SK-N-SH (cell line): ENCODE measurements around the gene KRTAP10-1. TPM values are rescaled to one million over a fixed set of nuclear protein-coding genes. Genes with fewer than 3 reads are reported as not detected.

Experiments used
- CTCF ChIA-PET: fragments of 300-600, 350-600 bp; formaldehyde crosslinking; extraction: SDS; loops from one replicate; lab custom pipeline; 2021; lab: Yijun Ruan, JAX
- POLR2A ChIA-PET: fragments of 350-600 bp; sonication (Branson Sonifier 250); formaldehyde crosslinking; extraction: SDS; loops from one replicate; lab custom pipeline; 2020; ENCODE audit warnings: antibody characterized with exemption, inconsistent platforms; lab: Yijun Ruan, JAX
- DNase-seq: peaks from one replicate; pipeline ENCODE4 v3.0.0; 2012
- H2AFZ ChIP-seq: fragments of 200-600 bp; sonication (generic); 2 replicates; pipeline ENCODE4 v1.8.1; 2016; ENCODE audit warnings: antibody characterized with exemption, mild to moderate bottlenecking, low read depth
- H3F3A ChIP-seq: fragments of 200-600 bp; sonication (generic); replicated peaks from 2 replicates; pipeline ENCODE3; 2016; ENCODE audit warnings: antibody characterized with exemption, mild to moderate bottlenecking; ENCODE audit not compliant: insufficient read depth
- H3K27ac ChIP-seq, 2 experiments: fragments of 200-500 bp in 1 of 2; fragments of 200-600 bp in 1 of 2; sonication (Bioruptor generic) in 1 of 2; sonication (generic), shearing (Covaris generic) in 1 of 2; 2 replicates each; pipeline versions ENCODE4 v1.5.1 to v1.6.1; 2014 to 2016; ENCODE audit warnings: low read depth in 2 of 2, inconsistent platforms in 1 of 2, low read length in 1 of 2, mild to moderate bottlenecking in 1 of 2, mixed read lengths in 1 of 2
- H3K27me3 ChIP-seq: fragments of 200-600 bp; sonication (generic), shearing (Covaris generic); 2 replicates; pipeline ENCODE4 v1.6.1; 2016; ENCODE audit warnings: mixed run types; ENCODE audit not compliant: insufficient read depth
- H3K36me3 ChIP-seq, 2 experiments: fragments of 200-500 bp in 1 of 2; fragments of 200-600 bp in 1 of 2; sonication (Bioruptor generic) in 1 of 2; sonication (generic) in 1 of 2; replicated peaks in 1 of 2; 2 replicates each; pipeline versions ENCODE3 to v1.5.1; 2014 to 2016; ENCODE audit warnings: low read length in 1 of 2, mild to moderate bottlenecking in 1 of 2; ENCODE audit not compliant: insufficient read depth in 2 of 2, control insufficient read depth in 1 of 2
- H3K4me1 ChIP-seq, 2 experiments: fragments of 200-500 bp in 1 of 2; fragments of 200-600 bp in 1 of 2; sonication (Bioruptor generic) in 1 of 2; sonication (generic), shearing (Covaris generic) in 1 of 2; 2 replicates each; pipeline versions ENCODE4 v1.5.1 to v1.6.1; 2014 to 2016; ENCODE audit warnings: low read depth in 1 of 2, low read length in 1 of 2, mixed run types in 1 of 2; ENCODE audit not compliant: insufficient read depth in 2 of 2, control insufficient read depth in 1 of 2
- H3K4me2 ChIP-seq: fragments of 200-600 bp; sonication (generic), shearing (Covaris generic); 2 replicates; pipeline ENCODE4 v1.6.1; 2017; ENCODE audit warnings: mixed run types
- H3K4me3 ChIP-seq, 2 experiments: fragments of 200-500 bp in 1 of 2; fragments of 200-600 bp in 1 of 2; sonication (Bioruptor generic) in 1 of 2; sonication (generic), shearing (Covaris generic) in 1 of 2; 2 replicates each; pipeline versions ENCODE4 v1.5.1 to v1.8.1; 2014 to 2016; ENCODE audit warnings: low read depth in 2 of 2, inconsistent platforms in 1 of 2, low read length in 1 of 2, mild to moderate bottlenecking in 1 of 2, mixed read lengths in 1 of 2, moderate library complexity in 1 of 2
- H3K79me2 ChIP-seq: fragments of 200-600 bp; sonication (generic); 2 replicates; pipeline ENCODE4 v1.8.1; 2017; ENCODE audit warnings: mild to moderate bottlenecking; ENCODE audit not compliant: insufficient read depth
- H3K9ac ChIP-seq: fragments of 200-600 bp; sonication (generic); 2 replicates; pipeline ENCODE4 v1.6.1; 2017; ENCODE audit warnings: mixed run types
- H3K9me2 ChIP-seq: fragments of 200-600 bp; sonication (generic); 2 replicates; pipeline ENCODE4 v1.6.1; 2017; ENCODE audit warnings: mixed run types
- H3K9me3 ChIP-seq: fragments of 200-600 bp; sonication (generic); 2 replicates; pipeline ENCODE4 v1.6.1; 2017; ENCODE audit warnings: mixed run types, mild to moderate bottlenecking, moderate library complexity
- H4K20me1 ChIP-seq: fragments of 200-600 bp; sonication (generic); 2 replicates; pipeline ENCODE4 v1.6.1; 2017; ENCODE audit warnings: mild to moderate bottlenecking, mixed run types; ENCODE audit not compliant: insufficient read depth
- EZH2phosphoT487 ChIP-seq: fragments of 200-600 bp; sonication (generic); IDR thresholded peaks from 2 replicates; pipeline ENCODE4 v1.6.1; 2017; ENCODE audit warnings: low read depth, mixed run types, mild to moderate bottlenecking, antibody characterized with exemption, moderate library complexity, borderline replicate concordance
- FOXM1 ChIP-seq: IDR thresholded peaks from 2 replicates; pipeline ENCODE4 v1.4.0; 2012; ENCODE audit warnings: low read depth, mild to moderate bottlenecking
- GABPA ChIP-seq: IDR thresholded peaks from 2 replicates; pipeline ENCODE4 v1.4.0; 2012; ENCODE audit warnings: low read depth, mild to moderate bottlenecking
- GATA2 ChIP-seq: sonication (generic); formaldehyde crosslinking; IDR thresholded peaks from 2 replicates; pipeline ENCODE4 v1.5.0; 2020; ENCODE audit warnings: mild to moderate bottlenecking, missing genetic modification reagents
- MXI1 ChIP-seq: IDR thresholded peaks from 2 replicates; pipeline ENCODE4 v1.6.1; 2012; ENCODE audit warnings: mild to moderate bottlenecking, low read depth, low read length, improper control_type of control experiment
- RAD21 ChIP-seq: IDR thresholded peaks from 2 replicates; pipeline ENCODE4 v1.6.1; 2012; ENCODE audit warnings: mild to moderate bottlenecking, low read length
- RFX5 ChIP-seq: IDR thresholded peaks from 2 replicates; pipeline ENCODE4 v1.6.1; 2012; ENCODE audit warnings: mild to moderate bottlenecking, improper control_type of control experiment, low read length
- RXRA ChIP-seq: IDR thresholded peaks from 2 replicates; pipeline ENCODE4 v1.4.0; 2012; ENCODE audit warnings: low read depth, mild to moderate bottlenecking, borderline replicate concordance
- SMC3 ChIP-seq: IDR thresholded peaks from 2 replicates; pipeline ENCODE4 v1.6.1; 2012; ENCODE audit warnings: low read depth, low read length, improper control_type of control experiment
- USF2 ChIP-seq: fragments of 150-350 bp; IDR thresholded peaks from 2 replicates; pipeline ENCODE4 v1.6.1; 2017; ENCODE audit warnings: antibody characterized with exemption, low read length, low read depth, borderline replicate concordance
- YY1 ChIP-seq: IDR thresholded peaks from 2 replicates; pipeline ENCODE4 v1.4.0; 2012; ENCODE audit warnings: low read depth, mild to moderate bottlenecking
- WGBS: methylation state at CpG from one replicate; pipeline ENCODE4 v1.1.6; 2017; ENCODE audit warnings: low lambda C conversion rate; 5-methylcytosine and 5-hydroxymethylcytosine counted together
- polyA plus RNA-seq, 3 experiments: library from polyadenylated mRNA; depleted of rRNA; stranded (reverse); fragments of >200 nt; gene quantifications; 2 replicates each; pipeline ENCODE4 v1.2.3, GENCODE V29; 2012
- TF ChIP-seq, protein P1 (sequence below): fragments of 200-600 bp; sonication (generic); IDR thresholded peaks from 2 replicates; pipeline ENCODE4 v1.6.1; 2017; ENCODE audit warnings: antibody characterized with exemption, mild to moderate bottlenecking, moderate library complexity
- TF ChIP-seq, protein P2 (sequence below): IDR thresholded peaks from 2 replicates; pipeline ENCODE4; 2012

Gene KRTAP10-1
- polyA plus RNA-seq, 1 of the 3 experiments (the other 2 are of a cell fraction) = not detected

DNA sequence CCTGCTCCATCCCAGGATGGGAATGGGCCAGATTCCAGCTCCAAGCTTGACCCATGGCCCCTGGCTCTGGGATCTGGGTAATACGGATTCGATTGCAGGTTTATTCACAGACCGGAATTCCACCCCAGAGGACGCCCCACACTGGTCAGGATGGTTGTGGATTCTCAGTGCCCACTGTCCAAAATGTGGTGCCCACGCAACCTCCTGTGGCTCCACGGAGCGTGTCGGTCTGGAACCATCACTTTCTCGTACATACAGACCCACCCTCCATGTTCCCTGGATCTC, 31.6 kb downstream of the KRTAP10-1 start:
- 92% methylated on average over 7 of the region's 9 CpGs for WGBS
- no peak overlapping the region for H3K4me3 ChIP-seq
- H3K27ac ChIP-seq = no peak overlapping the region
- H3F3A ChIP-seq = no peaks in the 10 kb centered on the region
- H3K4me1 ChIP-seq = no peaks in the 10 kb centered on the region; a peak in 1 of 4 replicates
- H3K9me3 ChIP-seq = no peaks in the 10 kb centered on the region
- H3K4me2 ChIP-seq = no peak overlapping the region
- H2AFZ ChIP-seq = no peak overlapping the region
- TF ChIP-seq RFX5 (no peak), EZH2phosphoT487 (no peak), MXI1 (no peak)
- CTCF ChIA-PET = interaction anchor here (1.1 kb wide), 1 partner anchor 18 kb away, joined by 4 read pairs; no protein-coding TSS in a partner anchor
- H4K20me1 ChIP-seq = no peaks in the 10 kb centered on the region
- 0 out of 2 replicates have a peak, but pooled peaks cover 9% of the 10 kb centered on the region for H3K27me3 ChIP-seq
- POLR2A ChIA-PET = no interaction called here
- no peak overlapping the region for H3K9ac ChIP-seq
- no peak for DNase-seq
- no peaks in the 10 kb centered on the region for H3K79me2 ChIP-seq
- H3K9me2 ChIP-seq = no peaks in the 10 kb centered on the region
- H3K36me3 ChIP-seq = no peaks in the 10 kb centered on the region

- DNase-seq = no peak
These were observed 32.1 kb downstream of the KRTAP10-1 start for GRCh38 chr21:44507673-44508425.

More at GRCh38 chr21:44507673-44508425, 32.1 kb downstream of the KRTAP10-1 start:
- 0 out of 2 replicates have a peak, but pooled peaks cover 9% of the 10 kb centered on the region for H3K27me3 ChIP-seq
- WGBS = 66% methylated on average over 24 of the region's 26 CpGs
- no peak overlapping the region for H3K9ac ChIP-seq
- no peak overlapping the region for H3K4me3 ChIP-seq
- no peaks in the 10 kb centered on the region for H3K36me3 ChIP-seq
- no peaks in the 10 kb centered on the region for H3K79me2 ChIP-seq
- H3K27ac ChIP-seq = no peak overlapping the region
- no peaks in the 10 kb centered on the region; a peak in 1 of 4 replicates for H3K4me1 ChIP-seq
- H2AFZ ChIP-seq = no peak overlapping the region
- no peaks in the 10 kb centered on the region for H3K9me3 ChIP-seq
- ChIA-PET POLR2A (no interaction called here), CTCF (interaction anchor here (1.1 kb wide), 1 partner anchor 17 kb away, joined by 4 read pairs; no protein-coding TSS in a partner anchor)
- no peaks in the 10 kb centered on the region for H3F3A ChIP-seq
- no peak overlapping the region for H3K4me2 ChIP-seq
- no peaks in the 10 kb centered on the region for H3K9me2 ChIP-seq
- H4K20me1 ChIP-seq = no peaks in the 10 kb centered on the region
- TF ChIP-seq EZH2phosphoT487 (no peak), GATA2 (CRISPR knock-in tag) (no peak), SMC3 (no peak), FOXM1 (no peak), GABPA (no peak), YY1 (no peak), USF2 (no peak), RXRA (no peak), RAD21 (no peak)
- TF ChIP-seq, protein P1, sequence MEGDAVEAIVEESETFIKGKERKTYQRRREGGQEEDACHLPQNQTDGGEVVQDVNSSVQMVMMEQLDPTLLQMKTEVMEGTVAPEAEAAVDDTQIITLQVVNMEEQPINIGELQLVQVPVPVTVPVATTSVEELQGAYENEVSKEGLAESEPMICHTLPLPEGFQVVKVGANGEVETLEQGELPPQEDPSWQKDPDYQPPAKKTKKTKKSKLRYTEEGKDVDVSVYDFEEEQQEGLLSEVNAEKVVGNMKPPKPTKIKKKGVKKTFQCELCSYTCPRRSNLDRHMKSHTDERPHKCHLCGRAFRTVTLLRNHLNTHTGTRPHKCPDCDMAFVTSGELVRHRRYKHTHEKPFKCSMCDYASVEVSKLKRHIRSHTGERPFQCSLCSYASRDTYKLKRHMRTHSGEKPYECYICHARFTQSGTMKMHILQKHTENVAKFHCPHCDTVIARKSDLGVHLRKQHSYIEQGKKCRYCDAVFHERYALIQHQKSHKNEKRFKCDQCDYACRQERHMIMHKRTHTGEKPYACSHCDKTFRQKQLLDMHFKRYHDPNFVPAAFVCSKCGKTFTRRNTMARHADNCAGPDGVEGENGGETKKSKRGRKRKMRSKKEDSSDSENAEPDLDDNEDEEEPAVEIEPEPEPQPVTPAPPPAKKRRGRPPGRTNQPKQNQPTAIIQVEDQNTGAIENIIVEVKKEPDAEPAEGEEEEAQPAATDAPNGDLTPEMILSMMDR = no peak
- TF ChIP-seq, protein P2, sequence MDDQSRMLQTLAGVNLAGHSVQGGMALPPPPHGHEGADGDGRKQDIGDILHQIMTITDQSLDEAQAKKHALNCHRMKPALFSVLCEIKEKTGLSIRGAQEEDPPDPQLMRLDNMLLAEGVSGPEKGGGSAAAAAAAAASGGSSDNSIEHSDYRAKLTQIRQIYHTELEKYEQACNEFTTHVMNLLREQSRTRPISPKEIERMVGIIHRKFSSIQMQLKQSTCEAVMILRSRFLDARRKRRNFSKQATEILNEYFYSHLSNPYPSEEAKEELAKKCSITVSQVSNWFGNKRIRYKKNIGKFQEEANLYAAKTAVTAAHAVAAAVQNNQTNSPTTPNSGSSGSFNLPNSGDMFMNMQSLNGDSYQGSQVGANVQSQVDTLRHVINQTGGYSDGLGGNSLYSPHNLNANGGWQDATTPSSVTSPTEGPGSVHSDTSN = no peak
